Vagina (tissue), 2 donors: ENCODE results near the gene MAGEA3. TPM values are rescaled to one million over a fixed set of nuclear protein-coding genes. Genes with fewer than 3 reads are reported as not detected.
A peak's percentile ranks its signal among the peaks of the same experiment; 100 is the strongest.
"Not testable (repeated sequence)": the region's sequence is repeated elsewhere in the genome, so short reads cannot be mapped to it uniquely, and the experiment has no call there.

Source experiments
- DNase-seq, 2 donors: peaks; one replicate each; pipeline ENCODE4 v3.0.0-alpha.2; 2017; ENCODE audit errors: extremely low spot score in 2 of 2
- H3K27ac ChIP-seq: fragments of 200-600 bp; sonication (generic); one replicate; pipeline ENCODE4 v1.5.1; 2019
- H3K27me3 ChIP-seq: fragments of 200-600 bp; sonication (generic); one replicate; pipeline ENCODE4 v1.5.1; 2019
- H3K36me3 ChIP-seq, 2 donors: fragments of 200-600 bp; sonication (generic); one replicate each; pipeline ENCODE4 v1.5.1; 2017 to 2019
- H3K4me1 ChIP-seq: fragments of 200-600 bp; sonication (generic); one replicate; pipeline ENCODE4 v1.5.1; 2019
- H3K4me3 ChIP-seq, 2 donors: fragments of 200-600 bp; sonication (generic); 1 replicate in 1 of 2; 2 replicates in 1 of 2; pipeline ENCODE4 v1.5.1; 2016 to 2019
- H3K9me3 ChIP-seq: fragments of 200-600 bp; sonication (generic); one replicate; pipeline ENCODE4 v1.5.1; 2019
- POLR2A ChIP-seq, 2 donors: fragments of 450-650 bp; IDR thresholded peaks; one replicate each; pipeline ENCODE4 v1.6.1; 2017; ENCODE audit warnings: antibody characterized with exemption in 2 of 2, mild to moderate bottlenecking in 2 of 2, moderate library complexity in 2 of 2
- POLR2AphosphoS5 ChIP-seq, 2 donors: sonication (generic); formaldehyde crosslinking; IDR thresholded peaks; one replicate each; pipeline ENCODE4 v1.9.0; 2017; ENCODE audit warnings: antibody characterized with exemption in 2 of 2, mild to moderate bottlenecking in 2 of 2, low read depth in 1 of 2; ENCODE audit not compliant: insufficient read depth in 1 of 2
- intact Hi-C: fragments of 100-400 bp; cut with DNase I; formaldehyde crosslinking; loops from one replicate; pipeline ENCODE4 v1.15.1; 2023
- total RNA-seq: library from RNA; depleted of rRNA; stranded (reverse); fragments of >200 nt; gene quantifications from one replicate; pipeline ENCODE4 v1.2.3, GENCODE V29; 2016
- TF ChIP-seq, protein P1 (sequence below), 3 experiments: fragments of 450-650 bp in 2 of 3; fragments of 200-600 bp in 1 of 3; sonication (generic) in 1 of 3; IDR thresholded peaks; one replicate each; pipeline ENCODE4 v1.5.1; 2017 to 2019; ENCODE audit warnings: antibody characterized with exemption in 3 of 3, mild to moderate bottlenecking in 2 of 3, moderate library complexity in 2 of 3

The MAGEA3 gene, protein sequence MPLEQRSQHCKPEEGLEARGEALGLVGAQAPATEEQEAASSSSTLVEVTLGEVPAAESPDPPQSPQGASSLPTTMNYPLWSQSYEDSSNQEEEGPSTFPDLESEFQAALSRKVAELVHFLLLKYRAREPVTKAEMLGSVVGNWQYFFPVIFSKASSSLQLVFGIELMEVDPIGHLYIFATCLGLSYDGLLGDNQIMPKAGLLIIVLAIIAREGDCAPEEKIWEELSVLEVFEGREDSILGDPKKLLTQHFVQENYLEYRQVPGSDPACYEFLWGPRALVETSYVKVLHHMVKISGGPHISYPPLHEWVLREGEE
- not detected for total RNA-seq

DNA sequence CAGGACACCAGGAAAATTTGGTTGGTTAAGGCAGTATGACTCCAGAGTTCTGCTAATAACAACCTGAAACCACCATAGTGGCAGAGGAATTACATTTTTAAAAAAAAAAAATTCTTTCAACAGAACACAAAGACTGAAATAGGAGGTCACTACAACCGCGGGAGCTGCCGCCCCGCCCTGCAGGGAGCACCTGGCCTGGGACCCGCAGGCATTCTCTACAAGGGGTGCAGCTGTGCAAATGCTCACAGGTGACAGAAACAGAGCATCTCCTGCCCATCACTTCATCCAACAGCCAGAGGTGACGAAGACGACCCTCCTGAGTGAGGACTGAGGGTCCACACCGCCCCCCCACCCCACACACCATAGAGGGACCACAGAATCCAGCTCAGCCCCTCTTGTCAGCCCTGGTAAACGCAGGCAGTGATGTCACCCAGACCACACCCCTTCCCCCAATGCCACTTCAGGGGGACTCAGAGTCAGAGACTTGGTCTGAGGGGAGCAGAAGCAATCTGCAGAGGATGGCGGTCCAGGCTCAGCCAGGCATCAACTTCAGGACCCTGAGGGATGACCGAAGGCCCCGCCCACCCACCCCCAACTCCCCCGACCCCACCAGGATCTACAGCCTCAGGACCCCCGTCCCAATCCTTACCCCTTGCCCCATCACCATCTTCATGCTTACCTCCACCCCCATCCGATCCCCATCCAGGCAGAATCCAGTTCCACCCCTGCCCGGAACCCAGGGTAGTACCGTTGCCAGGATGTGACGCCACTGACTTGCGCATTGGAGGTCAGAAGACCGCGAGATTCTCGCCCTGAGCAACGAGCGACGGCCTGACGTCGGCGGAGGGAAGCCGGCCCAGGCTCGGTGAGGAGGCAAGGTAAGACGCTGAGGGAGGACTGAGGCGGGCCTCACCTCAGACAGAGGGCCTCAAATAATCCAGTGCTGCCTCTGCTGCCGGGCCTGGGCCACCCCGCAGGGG, at the start of gene MAGEA3:
Gene MAGEA3, plus strand, starts transcription at position 843 of the 980 bp plus-strand sequence. CDS start 2,039 bp downstream, outside the sequence.
- H3K27ac ChIP-seq, intact Hi-C loops: not testable (repeated sequence)

DNA sequence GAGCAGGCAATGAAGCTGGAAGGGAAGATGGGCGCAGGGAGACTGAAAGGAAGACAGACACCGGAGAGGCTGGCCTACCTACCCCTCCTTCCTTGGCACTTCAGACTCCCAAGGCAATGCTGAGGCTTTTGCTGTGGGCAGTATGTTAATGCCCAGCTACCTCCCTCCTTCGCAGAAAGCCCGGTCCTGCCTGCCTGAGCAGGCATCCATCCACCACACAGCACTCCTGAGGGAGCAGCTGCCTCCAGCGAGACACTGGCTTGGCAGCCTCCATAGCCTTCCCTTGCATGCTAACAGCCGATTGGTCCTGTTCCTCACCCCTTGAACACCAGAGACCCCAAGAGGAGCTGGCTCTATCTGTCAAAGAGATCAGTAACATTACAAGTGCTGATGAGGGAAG, 46.5 kb upstream of the MAGEA3 start:
- H3K4me1 ChIP-seq, result no peaks in the 10 kb centered on the region
- DNase-seq, result no peak
- H3K4me3 ChIP-seq, result no peak overlapping the region
- intact Hi-C loops, result no loop called here
- H3K36me3 ChIP-seq, result no peaks in the 10 kb centered on the region
- H3K27me3 ChIP-seq, result no peaks in the 10 kb centered on the region
- no peak overlapping the region for H3K27ac ChIP-seq
- TF ChIP-seq POLR2AphosphoS5 (IDR thresholded peaks at IDR 0.05; ENCODE audit: insufficient read depth in 1 of 2, low read depth in 1 of 2) (no peak), POLR2A (IDR thresholded peaks at IDR 0.05) (no peak)
- TF ChIP-seq, protein P1, sequence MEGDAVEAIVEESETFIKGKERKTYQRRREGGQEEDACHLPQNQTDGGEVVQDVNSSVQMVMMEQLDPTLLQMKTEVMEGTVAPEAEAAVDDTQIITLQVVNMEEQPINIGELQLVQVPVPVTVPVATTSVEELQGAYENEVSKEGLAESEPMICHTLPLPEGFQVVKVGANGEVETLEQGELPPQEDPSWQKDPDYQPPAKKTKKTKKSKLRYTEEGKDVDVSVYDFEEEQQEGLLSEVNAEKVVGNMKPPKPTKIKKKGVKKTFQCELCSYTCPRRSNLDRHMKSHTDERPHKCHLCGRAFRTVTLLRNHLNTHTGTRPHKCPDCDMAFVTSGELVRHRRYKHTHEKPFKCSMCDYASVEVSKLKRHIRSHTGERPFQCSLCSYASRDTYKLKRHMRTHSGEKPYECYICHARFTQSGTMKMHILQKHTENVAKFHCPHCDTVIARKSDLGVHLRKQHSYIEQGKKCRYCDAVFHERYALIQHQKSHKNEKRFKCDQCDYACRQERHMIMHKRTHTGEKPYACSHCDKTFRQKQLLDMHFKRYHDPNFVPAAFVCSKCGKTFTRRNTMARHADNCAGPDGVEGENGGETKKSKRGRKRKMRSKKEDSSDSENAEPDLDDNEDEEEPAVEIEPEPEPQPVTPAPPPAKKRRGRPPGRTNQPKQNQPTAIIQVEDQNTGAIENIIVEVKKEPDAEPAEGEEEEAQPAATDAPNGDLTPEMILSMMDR (IDR thresholded peaks at IDR 0.05), result no peak
- no peaks in the 10 kb centered on the region for H3K9me3 ChIP-seq

More for the DNA sequence above, at the start of gene MAGEA3:
- not testable (repeated sequence) for DNase-seq, H3K36me3 ChIP-seq, H3K4me3 ChIP-seq, H3K9me3 ChIP-seq, H3K27me3 ChIP-seq, H3K4me1 ChIP-seq

DNA sequence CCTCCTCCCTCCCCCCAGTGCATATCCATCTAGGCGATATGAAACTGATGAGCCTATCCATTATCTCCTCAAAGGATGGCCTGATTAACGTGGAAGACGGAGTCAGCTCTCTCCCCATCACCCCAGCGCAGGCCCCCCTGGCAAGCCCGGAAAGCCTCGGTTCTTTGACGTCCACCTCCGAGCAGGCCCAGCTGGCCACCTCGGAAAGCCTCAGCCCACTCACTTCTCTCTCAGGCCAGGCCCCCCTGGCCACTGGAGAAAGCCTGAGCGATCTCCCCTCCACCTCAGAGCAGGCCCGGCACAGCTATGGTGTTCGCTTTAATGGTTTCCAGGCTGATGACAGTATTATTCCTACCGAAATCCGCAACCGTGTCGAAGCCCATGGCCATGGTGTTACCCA, 46.1 kb upstream of the MAGEA3 start:
- intact Hi-C loops, result no loop called here
- TF ChIP-seq POLR2A (IDR thresholded peaks at IDR 0.05) (no peak), POLR2AphosphoS5 (IDR thresholded peaks at IDR 0.05; ENCODE audit: insufficient read depth in 1 of 2, low read depth in 1 of 2) (no peak)
- TF ChIP-seq, protein P1 (IDR thresholded peaks at IDR 0.05), result no peak
- Histone ChIP-seq H3K4me3 (no peak overlapping the region), H3K4me1 (no peaks in the 10 kb centered on the region), H3K36me3 (no peaks in the 10 kb centered on the region), H3K27me3 (no peaks in the 10 kb centered on the region), H3K9me3 (no peaks in the 10 kb centered on the region), H3K27ac (no peak overlapping the region)
- DNase-seq, result peak in 1 of 2 donors; percentile 77

DNA sequence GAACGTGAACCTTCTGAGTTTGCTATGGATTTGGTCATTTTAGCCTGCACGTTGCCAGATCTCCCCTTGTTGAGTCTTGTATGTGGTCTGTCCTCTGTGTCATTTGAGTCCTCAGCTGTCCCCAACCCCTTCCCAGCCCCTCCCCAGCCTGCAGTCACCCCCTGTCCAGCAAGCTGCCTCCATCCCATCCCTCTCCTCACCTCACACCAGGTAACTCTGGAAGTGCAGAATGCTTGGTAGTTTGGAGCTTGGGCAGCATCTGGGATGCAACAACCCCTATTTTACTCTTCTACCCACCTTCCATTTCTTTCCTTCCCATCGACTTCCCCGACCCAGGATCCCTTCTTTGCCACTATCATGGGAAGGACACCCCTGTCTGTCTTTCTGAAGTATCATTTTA, 42.5 kb upstream of the MAGEA3 start:
- no peak overlapping the region for H3K27ac ChIP-seq
- H3K27me3 ChIP-seq, result no peaks in the 10 kb centered on the region
- H3K36me3 ChIP-seq, result no peaks in the 10 kb centered on the region
- H3K9me3 ChIP-seq, result no peaks in the 10 kb centered on the region
- intact Hi-C loops, result no loop called here
- no peaks in the 10 kb centered on the region for H3K4me1 ChIP-seq
- peak; percentile 64 to 91 for DNase-seq
- TF ChIP-seq POLR2AphosphoS5 (IDR thresholded peaks at IDR 0.05; ENCODE audit: insufficient read depth in 1 of 2, low read depth in 1 of 2), result no peak
- TF ChIP-seq, protein P1 (IDR thresholded peaks at IDR 0.05), result no peak
- no peak for TF ChIP-seq POLR2A (IDR thresholded peaks at IDR 0.05)
- no peak overlapping the region for H3K4me3 ChIP-seq

DNA sequence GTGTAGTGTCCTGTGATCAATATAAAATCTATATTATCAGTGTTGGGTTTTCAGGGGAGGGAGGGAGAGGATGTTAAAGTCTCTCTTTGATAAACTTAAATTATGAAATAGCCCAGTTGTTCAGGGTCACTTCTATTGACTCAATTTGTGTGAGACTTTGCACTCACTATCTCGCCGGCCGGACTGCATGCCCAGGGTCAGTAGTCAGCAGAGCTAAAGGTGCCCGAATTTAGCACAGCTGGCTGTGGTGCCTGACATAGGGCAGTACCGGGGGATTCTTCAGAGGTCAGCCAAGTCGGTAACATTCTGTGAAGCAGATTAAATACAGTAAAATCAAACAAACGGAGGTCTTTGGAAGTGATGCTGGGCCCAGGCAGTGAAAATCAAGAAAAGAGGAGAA, 41.7 kb upstream of the MAGEA3 start:
- no peaks in the 10 kb centered on the region for H3K27me3 ChIP-seq
- no peak overlapping the region for H3K27ac ChIP-seq
- TF ChIP-seq, protein P1 (IDR thresholded peaks at IDR 0.05), result no peak
- no peak for TF ChIP-seq POLR2A (IDR thresholded peaks at IDR 0.05)
- intact Hi-C loops, result no loop called here
- H3K36me3 ChIP-seq, result no peaks in the 10 kb centered on the region
- no peak for DNase-seq
- H3K9me3 ChIP-seq, result no peaks in the 10 kb centered on the region
- no peaks in the 10 kb centered on the region for H3K4me1 ChIP-seq
- no peak overlapping the region for H3K4me3 ChIP-seq
